Endothelial cell of umbilical vein (primary cell): ENCODE data around the gene SLC2A4. TPM values are rescaled to one million over a fixed set of nuclear protein-coding genes. Genes with fewer than 3 reads are reported as not detected.
"Not testable (repeated sequence)": the region's sequence is repeated elsewhere in the genome, so short reads cannot be mapped to it uniquely, and the experiment has no call there.

Source experiments
- BruUV-seq: library from RNA; stranded (reverse); fragments of 400-500 nt; replicated peaks from 2 replicates; lab custom pipeline; 2021; lab: Mats Ljungman, UMichigan
- CTCF ChIA-PET: fragments of 300-600, 350-600 bp; sonication (Branson Sonifier 250); formaldehyde crosslinking; loops from one replicate; lab custom pipeline; 2021; ENCODE audit warnings: antibody characterized with exemption, inconsistent platforms; lab: Charles Lee
- POLR2A ChIA-PET: fragments of 300-600, 350-600 bp; sonication (Branson Sonifier 250); formaldehyde crosslinking; loops from one replicate; lab custom pipeline; 2021; ENCODE audit warnings: antibody characterized with exemption, inconsistent platforms; lab: Charles Lee
- DNase-seq: peaks from one replicate; pipeline ENCODE4 v3.0.0-alpha.2; 2011; ENCODE audit warnings: low read depth, low spot score
- FAIRE-seq: peaks from 2 replicates; lab custom pipeline; 2011; peaks lifted over from hg19 to GRCh38; lab: Jason Lieb, UNC
- H2AFZ ChIP-seq: 2 replicates; pipeline ENCODE4 v1.6.0; 2012; ENCODE audit warnings: low read depth, low read length, control low read depth, inconsistent platforms
- H3K27ac ChIP-seq: 2 replicates; pipeline ENCODE4 v1.5.1; 2011; ENCODE audit warnings: low read depth, mild to moderate bottlenecking, control low read depth, low read length, moderate library complexity; ENCODE audit not compliant: insufficient read depth
- H3K27me3 ChIP-seq, 2 experiments: 2 replicates each; pipeline versions ENCODE4 v1.6.0 to v1.6.1; 2011; ENCODE audit warnings: low read length in 2 of 2, mixed read lengths in 1 of 2; ENCODE audit not compliant: control insufficient read depth in 2 of 2, insufficient read depth in 2 of 2
- H3K36me3 ChIP-seq, 2 experiments: 2 replicates in 1 of 2; 3 replicates in 1 of 2; pipeline ENCODE4 v1.5.1; 2011; ENCODE audit warnings: low read length in 2 of 2, mild to moderate bottlenecking in 1 of 2, moderate library complexity in 1 of 2; ENCODE audit not compliant: control insufficient read depth in 2 of 2, insufficient read depth in 2 of 2; ENCODE audit errors: extremely low read depth in 1 of 2
- H3K4me1 ChIP-seq: 3 replicates; pipeline ENCODE4 v1.5.1; 2011; ENCODE audit warnings: mild to moderate bottlenecking, low read length; ENCODE audit not compliant: control insufficient read depth, insufficient read depth; ENCODE audit errors: extremely low read depth
- H3K4me2 ChIP-seq: 2 replicates; pipeline ENCODE4 v1.6.1; 2011; ENCODE audit warnings: low read length, control low read depth, mixed read lengths; ENCODE audit not compliant: insufficient read depth
- H3K4me3 ChIP-seq, 3 experiments: fragments of 200-600 bp in 1 of 3; sonication (generic), shearing (Covaris generic) in 1 of 3; replicated peaks in 1 of 3; 2 replicates each; pipeline ENCODE4 v1.5.1; 2011 to 2016; ENCODE audit warnings: control low read depth in 3 of 3, low read length in 3 of 3, mild to moderate bottlenecking in 2 of 3, inconsistent platforms in 1 of 3, low read depth in 1 of 3, moderate library complexity in 1 of 3; ENCODE audit not compliant: insufficient read depth in 1 of 3
- H3K79me2 ChIP-seq: 2 replicates; pipeline ENCODE4 v1.6.0; 2012; ENCODE audit warnings: low read length, inconsistent platforms; ENCODE audit not compliant: control insufficient read depth, insufficient read depth
- H3K9ac ChIP-seq: replicated peaks from 2 replicates; pipeline ENCODE3; 2011; ENCODE audit warnings: low read length, control low read depth; ENCODE audit not compliant: insufficient read depth; ENCODE audit errors: extremely low read depth
- H3K9me1 ChIP-seq: replicated peaks from 3 replicates; pipeline ENCODE4 v1.6.0; 2011; ENCODE audit warnings: mild to moderate bottlenecking, low read length; ENCODE audit not compliant: control insufficient read depth, insufficient read depth; ENCODE audit errors: extremely low read depth
- H3K9me3 ChIP-seq: replicated peaks from 2 replicates; pipeline ENCODE4 v1.5.1; 2012; ENCODE audit warnings: low read length, inconsistent platforms; ENCODE audit not compliant: control insufficient read depth, insufficient read depth
- H4K20me1 ChIP-seq: replicated peaks from 2 replicates; pipeline ENCODE3; 2011; ENCODE audit warnings: mild to moderate bottlenecking, low read length; ENCODE audit not compliant: control insufficient read depth, insufficient read depth; ENCODE audit errors: extremely low read depth
- CTCF ChIP-seq, 2 donors: IDR thresholded peaks; 1 replicate in 1 of 2; 2 replicates in 1 of 2; pipeline ENCODE4 v1.5.1; 2011; ENCODE audit warnings: low read length in 2 of 2, mild to moderate bottlenecking in 2 of 2, moderate library complexity in 2 of 2, control low read depth in 1 of 2, inconsistent platforms in 1 of 2, low read depth in 1 of 2; ENCODE audit not compliant: insufficient read depth in 1 of 2; ENCODE audit errors: extremely low read depth in 1 of 2
- EZH2 ChIP-seq: IDR thresholded peaks from 2 replicates; pipeline ENCODE4 v1.6.1; 2012; ENCODE audit warnings: borderline replicate concordance, low read depth, mild to moderate bottlenecking, moderate library complexity, low read length, inconsistent platforms; ENCODE audit not compliant: severe bottlenecking
- FOS ChIP-seq: IDR thresholded peaks from 2 replicates; pipeline ENCODE4 v1.6.1; 2011; ENCODE audit warnings: mild to moderate bottlenecking, low read length, moderate library complexity, borderline replicate concordance; ENCODE audit not compliant: insufficient read depth
- GATA2 ChIP-seq: IDR thresholded peaks from 2 replicates; pipeline ENCODE4 v1.7.0; 2011; ENCODE audit warnings: low read depth, mild to moderate bottlenecking, moderate library complexity, mixed read lengths, low read length; ENCODE audit not compliant: insufficient read length, insufficient read depth
- JUN ChIP-seq: IDR thresholded peaks from 2 replicates; pipeline ENCODE4 v1.6.1; 2011; ENCODE audit warnings: borderline replicate concordance, low read depth; ENCODE audit not compliant: insufficient read length, insufficient read depth
- MAX ChIP-seq: IDR thresholded peaks from 2 replicates; pipeline ENCODE4 v1.6.1; 2011; ENCODE audit not compliant: insufficient read depth, insufficient read length
- MYC ChIP-seq: IDR thresholded peaks from one replicate; pipeline ENCODE4 v1.6.1; 2011; ENCODE audit warnings: mild to moderate bottlenecking, low read depth, low read length
- POLR2A ChIP-seq: IDR thresholded peaks from 2 replicates; pipeline ENCODE4 v1.6.1; 2012; ENCODE audit warnings: low read depth, mild to moderate bottlenecking, control low read depth, low read length
- POLR2AphosphoS5 ChIP-seq: IDR thresholded peaks from 2 replicates; pipeline ENCODE4 v1.6.1; 2012; ENCODE audit warnings: low read depth, mild to moderate bottlenecking, control low read depth, low read length, moderate library complexity; ENCODE audit not compliant: insufficient read depth
- dilution Hi-C: fragments of 300-500 bp; cut with MboI; formaldehyde crosslinking; loops from one replicate; pipeline ENCODE4 v1.15.0; 2019; ENCODE audit warnings: low sequenced_read_pairs; ENCODE audit not compliant: extremely low pct_ligation_motif_present
- intact Hi-C: fragments of 100-400 bp; cut with micrococcal nuclease; formaldehyde crosslinking; loops from one replicate; pipeline ENCODE4 v1.10.0; 2022
- polyA plus RNA-seq, 4 experiments: library from polyadenylated mRNA; depleted of rRNA in 3 of 4; stranded (reverse) in 3 of 4; unstranded in 1 of 4; fragments of >200 nt; gene quantifications; 2 replicates each; pipeline versions ENCODE4 v1.2.1 to v1.2.3, GENCODE V29; 2011 to 2012; ENCODE audit warnings: missing spikeins in 1 of 4
- total RNA-seq: library from RNA; stranded (reverse); gene quantifications from 2 replicates; pipeline ENCODE4 v1.2.3, GENCODE V29; 2021

The SLC2A4 gene
- total and polyA plus RNA-seq, 2 donors (not counting 3 experiments of a cell fraction or from before 2014, with no cell fraction given) = 0.12 TPM; not detected in 1

- Histone ChIP-seq H3K4me3 (peak overlapping the region in 2 of 3 experiments; percentile 65 to 91), H4K20me1 (no peaks in the 10 kb centered on the region), H3K4me2 (peak overlapping the region; percentile 97), H3K27ac (peak overlapping the region; percentile 95), H2AFZ (peak overlapping the region; percentile 36), H3K4me1 (peaks cover 23% of the 10 kb centered on the region), H3K36me3 (peaks cover 6 to 21% of the 10 kb centered on the region in 2 experiments), H3K9me1 (no peaks in the 10 kb centered on the region), H3K9ac (peak overlapping the region; percentile 92), H3K27me3 (no peaks in the 10 kb centered on the region), H3K79me2 (peaks cover 50% of the 10 kb centered on the region), H3K9me3 (no peaks in the 10 kb centered on the region)
- FAIRE-seq = no peak
- BruUV-seq = no TSS peak
- CTCF ChIA-PET = interaction anchor here (1.0 to 3.4 kb wide), 3 partner anchors 8 to 53 kb away, joined by 3 to 24 read pairs (median 16); partner anchors contain the start of genes ACADVL, CTDNEP1, DLG4 and ELP5
- dilution Hi-C loops = no loop called here
- TF ChIP-seq EZH2 (no peak), MYC (no peak), GATA2 (no peak), MAX (no peak), FOS (no peak), POLR2AphosphoS5 (no peak), CTCF (IDR thresholded peaks at IDR 0.05; ENCODE audit: extremely low read depth in 1 of 2, insufficient read depth in 1 of 2, low read depth in 1 of 2, low read length in 2 of 2) (no peak), POLR2A (no peak), JUN (no peak)
- intact Hi-C loops = loop anchor here (1.0 to 2.0 kb wide), 2 partner anchors 37 to 53 kb away; partner anchors contain the start of gene SLC2A4
- POLR2A ChIA-PET = no interaction called here
- DNase-seq = no peak
Measured at GRCh38 chr17:7243453-7243729, 38.1 kb upstream of the SLC2A4 start.

- H3K79me2 ChIP-seq = peaks cover 51% of the 10 kb centered on the region
- H3K9ac ChIP-seq, H3K9me1 ChIP-seq, H3K9me3 ChIP-seq, DNase-seq, H4K20me1 ChIP-seq, H3K27ac ChIP-seq, H2AFZ ChIP-seq, H3K27me3 ChIP-seq, FAIRE-seq, H3K4me2 ChIP-seq, dilution Hi-C loops, POLR2A ChIA-PET, H3K4me3 ChIP-seq, BruUV-seq: not testable (repeated sequence)
- peaks cover 23% of the 10 kb centered on the region for H3K4me1 ChIP-seq
- intact Hi-C loops = loop anchor here (1.0 to 2.0 kb wide), 2 partner anchors 37 to 52 kb away; partner anchors contain the start of gene SLC2A4
- CTCF ChIA-PET = interaction anchor here (0.8 to 2.8 kb wide), 2 partner anchors 23 to 53 kb away, joined by 3 to 16 read pairs; no protein-coding TSS in a partner anchor
- H3K36me3 ChIP-seq = peaks cover 6 to 21% of the 10 kb centered on the region in 2 experiments
Measured at GRCh38 chr17:7243838-7244237, 37.7 kb upstream of the SLC2A4 start.
